Sciatic nerve (tissue), 1 donor: ENCODE measurements around the gene ETV7. TPM values are rescaled to one million over a fixed set of nuclear protein-coding genes. Genes with fewer than 3 reads are reported as not detected.

Experiments used
- total RNA-seq: library from RNA; stranded (reverse); fragmentation: NEBNext Ultra II Directional; extraction: Animal tissue kit (Norgen Biotek cat#: 25700); gene quantifications from one replicate; pipeline ENCODE4 v1.2.1, GENCODE V29; 2021
- donor health status: DM: no; HTN: no; CAD: no.

ETV7 gene
- total RNA-seq, 1 donor from 2014 or later: 6.7 TPM

Other genes starting within 250 kb of the ETV7 start
- 36.6 TPM for gene BRPF3, start 190.9 kb downstream of the ETV7 start, total RNA-seq
- gene PNPLA1, start 117.6 kb downstream of the ETV7 start, total RNA-seq: 0.22 TPM
- gene BNIP5, start 50.8 kb downstream of the ETV7 start, total RNA-seq: not detected
- 0.18 TPM for gene PXT1, start 55.2 kb upstream of the ETV7 start, total RNA-seq
- gene KCTD20, start 55.3 kb upstream of the ETV7 start, total RNA-seq: 56.6 TPM
- gene STK38, start 159.8 kb upstream of the ETV7 start, total RNA-seq: 39.7 TPM
- 218 TPM for gene SRSF3, start 206.7 kb upstream of the ETV7 start, total RNA-seq